Measurements from ENCODE around the gene SNX24.

- TF ChIP-seq CTCF (IDR thresholded peaks at IDR 0.05; ENCODE audit: borderline replicate concordance, extremely low read depth, low read length, poor library complexity, severe bottlenecking): no peak
- TF ChIP-seq EZH2 (IDR thresholded peaks at IDR 0.05; ENCODE audit: borderline replicate concordance, low read depth, low read length, severe bottlenecking): no peak
Observed at GRCh38 chr5:123033157-123033671, 187.8 kb downstream of the SNX24 start.

Data from DND-41 (cell line).